ENCODE results near the gene NUP210L. TPM values are rescaled to one million over a fixed set of nuclear protein-coding genes. Genes with fewer than 3 reads are reported as not detected.
"Not testable (repeated sequence)": the region's sequence is repeated elsewhere in the genome, so short reads cannot be mapped to it uniquely, and the experiment has no call there.

Gene NUP210L
- total and polyA plus RNA-seq, 8 donors: 0.18 TPM; not detected in 7

DNA sequence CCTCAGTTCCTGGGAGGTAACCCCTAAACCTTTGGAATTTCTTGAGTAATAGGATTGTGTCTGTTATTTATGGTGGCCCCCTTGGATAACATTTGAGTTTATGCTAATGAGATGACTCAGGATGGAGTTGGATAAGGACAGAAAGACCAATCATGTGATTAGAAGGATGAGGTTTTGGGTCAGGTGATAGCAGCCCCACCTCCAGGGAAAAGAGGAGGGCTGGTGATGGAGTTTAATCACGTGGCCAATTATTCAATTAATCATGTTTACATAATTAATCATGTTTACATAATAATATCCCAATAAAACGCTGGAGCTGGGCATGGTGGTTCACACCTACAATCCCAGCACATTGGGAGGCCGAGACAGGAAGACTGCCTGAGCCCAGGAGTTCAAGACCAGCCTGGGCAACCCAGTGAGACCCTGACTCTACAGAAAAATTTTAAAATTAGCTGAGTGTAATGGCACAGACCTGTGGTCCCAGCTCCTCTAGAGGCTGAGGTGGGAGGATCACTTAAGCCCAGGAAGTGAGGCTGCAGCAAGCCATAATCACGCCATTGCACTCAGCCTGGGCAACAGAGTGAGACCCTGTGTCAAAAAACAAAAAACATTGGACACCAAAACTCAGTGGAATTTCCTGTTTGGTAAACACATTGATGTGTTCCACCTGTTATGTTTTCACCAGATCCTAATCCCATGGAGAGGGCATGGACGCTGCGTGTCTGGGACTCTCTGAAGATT lies 73.3 kb downstream of the NUP210L start:
- WGBS, 5 donors: 60 to 70% (median 67%) methylated on average over 6 of the region's 6 CpGs

DNA sequence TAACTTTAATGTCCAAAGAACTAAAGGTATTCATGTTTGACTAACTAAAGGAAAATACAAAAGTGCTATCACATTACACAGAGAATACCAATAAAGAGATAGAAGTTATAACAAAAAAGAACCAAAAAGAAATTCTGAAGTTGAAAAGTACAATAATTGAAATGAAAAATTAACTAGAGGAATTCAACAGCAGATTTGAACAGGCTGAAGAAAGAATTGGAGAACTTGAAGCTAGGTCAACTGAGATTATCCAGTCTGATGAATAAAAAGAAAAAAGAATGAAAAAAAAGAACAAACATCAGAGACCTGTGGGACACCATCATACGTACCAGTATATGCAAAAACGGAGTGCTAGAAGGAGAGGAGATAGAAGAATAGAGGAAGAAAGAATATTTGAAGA lies 78.5 kb downstream of the NUP210L start:
- no peak for TF ChIP-seq EP300 (IDR thresholded peaks at IDR 0.05)
- TF ChIP-seq POLR2AphosphoS5 (IDR thresholded peaks at IDR 0.05): no peak
- no peak for TF ChIP-seq CTCF (IDR thresholded peaks at IDR 0.05)
- no peak for TF ChIP-seq POLR2A (IDR thresholded peaks at IDR 0.05)
- Histone ChIP-seq H3K4me1 (no peaks in the 10 kb centered on the region), H3K36me3 (no peaks in the 10 kb centered on the region), H3K4me3 (no peak overlapping the region), H3K27me3 (peaks cover 0 to 9% (median 0%) of the 10 kb centered on the region in 3 donors), H3K9me3 (peaks cover 0 to 10% (median 0%) of the 10 kb centered on the region in 4 donors), H3K27ac (no peak overlapping the region)
- no peak for DNase-seq
- WGBS, 5 donors: 78 to 91% (median 86%) methylated on average over 2 of the region's 2 CpGs
- intact Hi-C loops (cut with DNase I; ENCODE audit: low total_unique reads): no loop called here

More for the DNA sequence above, 73.3 kb downstream of the NUP210L start:
- H3K36me3 ChIP-seq: no peaks in the 10 kb centered on the region
- no peak overlapping the region for H3K4me3 ChIP-seq
- H3K27me3 ChIP-seq: no peaks in the 10 kb centered on the region
- no peak for TF ChIP-seq POLR2A (IDR thresholded peaks at IDR 0.05)
- no peak for TF ChIP-seq EP300 (IDR thresholded peaks at IDR 0.05)
- TF ChIP-seq CTCF (IDR thresholded peaks at IDR 0.05): no peak
- no peak for TF ChIP-seq POLR2AphosphoS5 (IDR thresholded peaks at IDR 0.05)
- H3K9me3 ChIP-seq: peaks cover 0 to 15% (median 2%) of the 10 kb centered on the region in 4 donors
- no peak overlapping the region for H3K27ac ChIP-seq
- intact Hi-C loops (cut with DNase I; ENCODE audit: low total_unique reads): no loop called here
- no peaks in the 10 kb centered on the region for H3K4me1 ChIP-seq
- no peak for DNase-seq

DNA sequence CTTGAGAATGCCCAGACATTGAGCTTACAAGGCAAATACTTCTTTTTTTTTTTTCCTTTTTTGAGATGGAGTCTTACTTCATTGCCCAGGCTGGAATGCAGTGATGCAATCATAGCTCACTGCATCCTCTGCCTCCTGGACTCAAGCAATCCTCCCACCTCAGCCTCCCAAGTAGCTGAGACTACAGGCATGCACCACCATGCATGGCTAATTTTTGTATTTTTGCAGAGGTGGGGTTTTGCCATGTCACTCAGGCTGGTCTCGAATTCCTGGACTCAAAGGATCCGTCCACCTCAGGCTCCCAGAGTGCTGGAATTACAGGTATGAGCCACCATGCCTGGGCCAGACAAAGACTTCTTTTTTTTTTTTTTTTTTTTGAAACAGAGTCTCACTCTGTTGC lies 79.1 kb downstream of the NUP210L start:
- peaks cover 0 to 10% (median 0%) of the 10 kb centered on the region in 4 donors for H3K9me3 ChIP-seq
- no peak for DNase-seq
- no peaks in the 10 kb centered on the region for H3K4me1 ChIP-seq
- H3K27me3 ChIP-seq: peaks cover 0 to 9% (median 0%) of the 10 kb centered on the region in 3 donors
- TF ChIP-seq POLR2A (IDR thresholded peaks at IDR 0.05) (no peak), POLR2AphosphoS5 (IDR thresholded peaks at IDR 0.05) (no peak), EP300 (IDR thresholded peaks at IDR 0.05) (no peak), CTCF (IDR thresholded peaks at IDR 0.05) (no peak)
- no peak overlapping the region for H3K27ac ChIP-seq
- 76 to 89% (median 86%) methylated on average over 2 of the region's 2 CpGs for WGBS, 5 donors
- no peaks in the 10 kb centered on the region for H3K36me3 ChIP-seq
- no peak overlapping the region for H3K4me3 ChIP-seq
- intact Hi-C loops (cut with DNase I; ENCODE audit: low total_unique reads): no loop called here

- H3K27me3 ChIP-seq: no peaks in the 10 kb centered on the region
- H3K9me3 ChIP-seq: no peaks in the 10 kb centered on the region
- intact Hi-C loops (cut with DNase I; ENCODE audit: low total_unique reads): no loop called here
- 90 to 100% (median 95%) methylated on average over 1 of the region's 1 CpG for WGBS, 5 donors
- no peak for TF ChIP-seq POLR2AphosphoS5 (IDR thresholded peaks at IDR 0.05)
- no peak for TF ChIP-seq CTCF (IDR thresholded peaks at IDR 0.05)
- no peak for TF ChIP-seq POLR2A (IDR thresholded peaks at IDR 0.05)
- TF ChIP-seq EP300 (IDR thresholded peaks at IDR 0.05): no peak
- no peak overlapping the region for H3K4me3 ChIP-seq
- no peak overlapping the region for H3K27ac ChIP-seq
- no peaks in the 10 kb centered on the region for H3K36me3 ChIP-seq
- DNase-seq: no peak
- no peaks in the 10 kb centered on the region for H3K4me1 ChIP-seq
Measured at GRCh38 chr1:154062309-154062708, 92.6 kb downstream of the NUP210L start.

DNA sequence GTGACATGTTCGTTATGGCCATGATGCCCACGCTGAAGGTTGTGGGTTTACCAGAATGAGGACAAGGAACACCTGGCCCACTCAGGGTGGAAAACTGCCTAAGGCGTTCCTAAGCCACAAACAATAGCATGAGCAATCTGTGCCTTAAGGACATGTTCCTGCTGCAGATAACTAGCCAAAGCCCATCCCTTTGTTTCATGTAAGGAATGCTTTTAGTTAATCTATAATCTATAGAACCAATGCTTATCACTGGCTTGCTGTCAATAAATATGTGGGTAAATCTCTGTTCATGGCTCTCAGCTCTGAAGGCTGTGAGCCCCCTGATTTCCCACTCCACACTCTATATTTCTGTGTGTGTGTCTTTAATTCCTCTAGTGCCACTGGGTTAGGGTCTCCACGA lies 107.4 kb downstream of the NUP210L start:
- DNase-seq; H3K27me3 ChIP-seq; H3K4me3 ChIP-seq; H3K27ac ChIP-seq; intact Hi-C loops (cut with DNase I; ENCODE audit: low total_unique reads); H3K4me1 ChIP-seq; H3K36me3 ChIP-seq: not testable (repeated sequence)
- H3K9me3 ChIP-seq: peaks cover 0 to 16% (median 8%) of the 10 kb centered on the region in 4 donors
- 30 to 76% (median 56%) methylated on average over 2 to 4 of the region's 4 CpGs for WGBS, 5 donors

DNA sequence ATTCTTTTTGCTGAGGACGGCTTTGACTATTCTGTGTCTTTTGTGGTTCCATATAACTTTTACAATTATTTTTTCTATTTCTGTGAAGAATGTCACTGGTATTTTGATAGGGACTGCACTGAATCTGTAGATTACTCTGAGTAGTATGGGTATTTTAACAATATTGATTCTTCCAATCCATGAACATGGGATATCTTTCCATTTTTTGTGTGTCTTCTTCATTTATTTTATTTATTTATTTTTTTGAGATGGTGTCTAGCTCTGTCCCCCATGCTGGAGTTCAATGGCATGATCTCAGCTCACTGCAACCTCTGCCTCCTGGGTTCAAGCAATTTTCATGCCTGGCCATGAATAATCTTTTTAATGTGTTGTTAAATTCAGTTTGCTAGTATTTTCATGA lies 121.2 kb downstream of the NUP210L start:
- 93 to 96% (median 95%) methylated on average over 1 of the region's 1 CpG for WGBS, 5 donors
- H3K4me3 ChIP-seq; DNase-seq; intact Hi-C loops (cut with DNase I; ENCODE audit: low total_unique reads); H3K27ac ChIP-seq; H3K36me3 ChIP-seq; H3K27me3 ChIP-seq; H3K4me1 ChIP-seq: not testable (repeated sequence)
- H3K9me3 ChIP-seq: peaks cover 0 to 16% (median 9%) of the 10 kb centered on the region in 4 donors

All from stomach (tissue), 9 donors.